Gastroesophageal sphincter (tissue), 3 donors: ENCODE results near the gene MAP1B.

Experiments used
- CTCF ChIP-seq, 4 experiments: fragments of 200-600 bp in 2 of 4; fragments of 450-650 bp in 2 of 4; sonication (generic) in 1 of 4; IDR thresholded peaks; one replicate each; pipeline ENCODE4 v1.5.1; 2017 to 2019; ENCODE audit warnings: antibody characterized with exemption in 4 of 4, mild to moderate bottlenecking in 2 of 4, moderate library complexity in 2 of 4
- EP300 ChIP-seq: sonication (generic); formaldehyde crosslinking; IDR thresholded peaks from one replicate; pipeline ENCODE4 v1.6.1; 2017; ENCODE audit warnings: antibody characterized with exemption, mild to moderate bottlenecking
- POLR2A ChIP-seq, 2 donors: fragments of 450-650 bp; IDR thresholded peaks; one replicate each; pipeline ENCODE4 v1.6.1; 2017; ENCODE audit warnings: antibody characterized with exemption in 2 of 2, mild to moderate bottlenecking in 2 of 2, moderate library complexity in 1 of 2
- POLR2AphosphoS5 ChIP-seq: sonication (generic); formaldehyde crosslinking; IDR thresholded peaks from one replicate; pipeline ENCODE4 v1.6.1; 2017; ENCODE audit warnings: antibody characterized with exemption

- TF ChIP-seq CTCF (IDR thresholded peaks at IDR 0.05) (no peak), POLR2AphosphoS5 (peak; percentile 83), POLR2A (IDR thresholded peaks at IDR 0.05) (no peak), EP300 (no peak)
Observed at GRCh38 chr5:72151646-72152045, 44.4 kb downstream of the MAP1B start.
